ENCODE data around the gene ZNF638.

The ZNF638 gene, protein sequence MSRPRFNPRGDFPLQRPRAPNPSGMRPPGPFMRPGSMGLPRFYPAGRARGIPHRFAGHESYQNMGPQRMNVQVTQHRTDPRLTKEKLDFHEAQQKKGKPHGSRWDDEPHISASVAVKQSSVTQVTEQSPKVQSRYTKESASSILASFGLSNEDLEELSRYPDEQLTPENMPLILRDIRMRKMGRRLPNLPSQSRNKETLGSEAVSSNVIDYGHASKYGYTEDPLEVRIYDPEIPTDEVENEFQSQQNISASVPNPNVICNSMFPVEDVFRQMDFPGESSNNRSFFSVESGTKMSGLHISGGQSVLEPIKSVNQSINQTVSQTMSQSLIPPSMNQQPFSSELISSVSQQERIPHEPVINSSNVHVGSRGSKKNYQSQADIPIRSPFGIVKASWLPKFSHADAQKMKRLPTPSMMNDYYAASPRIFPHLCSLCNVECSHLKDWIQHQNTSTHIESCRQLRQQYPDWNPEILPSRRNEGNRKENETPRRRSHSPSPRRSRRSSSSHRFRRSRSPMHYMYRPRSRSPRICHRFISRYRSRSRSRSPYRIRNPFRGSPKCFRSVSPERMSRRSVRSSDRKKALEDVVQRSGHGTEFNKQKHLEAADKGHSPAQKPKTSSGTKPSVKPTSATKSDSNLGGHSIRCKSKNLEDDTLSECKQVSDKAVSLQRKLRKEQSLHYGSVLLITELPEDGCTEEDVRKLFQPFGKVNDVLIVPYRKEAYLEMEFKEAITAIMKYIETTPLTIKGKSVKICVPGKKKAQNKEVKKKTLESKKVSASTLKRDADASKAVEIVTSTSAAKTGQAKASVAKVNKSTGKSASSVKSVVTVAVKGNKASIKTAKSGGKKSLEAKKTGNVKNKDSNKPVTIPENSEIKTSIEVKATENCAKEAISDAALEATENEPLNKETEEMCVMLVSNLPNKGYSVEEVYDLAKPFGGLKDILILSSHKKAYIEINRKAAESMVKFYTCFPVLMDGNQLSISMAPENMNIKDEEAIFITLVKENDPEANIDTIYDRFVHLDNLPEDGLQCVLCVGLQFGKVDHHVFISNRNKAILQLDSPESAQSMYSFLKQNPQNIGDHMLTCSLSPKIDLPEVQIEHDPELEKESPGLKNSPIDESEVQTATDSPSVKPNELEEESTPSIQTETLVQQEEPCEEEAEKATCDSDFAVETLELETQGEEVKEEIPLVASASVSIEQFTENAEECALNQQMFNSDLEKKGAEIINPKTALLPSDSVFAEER (N-terminal part only)

DNA sequence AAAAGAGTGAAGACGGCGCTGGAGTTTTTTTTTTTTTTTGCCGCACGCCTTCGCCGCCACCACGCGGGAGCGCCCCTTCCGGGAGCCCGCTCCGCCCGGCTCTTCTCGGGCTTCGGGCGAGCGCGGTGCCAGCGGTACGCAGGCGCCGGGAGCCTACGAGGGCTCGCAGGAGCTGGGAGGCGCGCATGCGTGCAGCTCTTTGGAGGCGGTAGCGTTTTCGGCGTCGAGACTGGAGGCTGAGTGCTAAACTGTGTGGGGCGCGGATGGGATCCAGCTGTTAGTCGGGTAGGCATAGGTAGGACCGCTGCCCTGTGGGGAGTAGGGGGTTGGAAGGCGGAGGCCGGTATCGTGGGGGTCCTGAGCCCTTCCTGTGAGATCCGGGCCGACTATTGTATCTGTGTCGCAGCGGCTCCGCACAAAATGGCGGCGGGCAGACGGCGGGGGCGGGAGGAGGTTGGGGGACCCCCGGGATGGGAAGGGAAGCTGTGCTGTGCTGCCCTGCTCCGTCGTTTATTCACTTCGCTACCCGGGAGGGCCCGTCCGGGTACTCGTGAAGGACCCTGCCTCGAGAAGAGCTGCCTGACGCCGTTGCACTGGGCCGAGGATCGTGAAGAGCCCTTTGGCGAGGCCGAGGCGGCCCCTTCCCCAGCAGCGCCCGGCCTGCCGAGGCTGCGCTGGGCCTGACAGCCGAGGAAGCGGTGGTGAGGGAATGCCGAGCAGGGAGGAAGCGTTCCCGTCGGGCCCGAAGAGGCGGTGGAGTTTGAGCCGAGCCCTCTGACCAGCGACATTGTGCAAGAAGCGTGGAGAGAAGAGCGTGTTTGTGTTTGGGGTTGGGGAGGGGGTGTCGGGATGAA lies at the start of gene ZNF638:
Gene ZNF638 (plus strand): TSS at position 202 of the 854 bp plus-strand sequence. CDS start 17,173 bp downstream, outside the sequence.
- peak within 1 kb of the TSS; percentile 75 for H3K4me2 ChIP-seq
- H2AFZ ChIP-seq (ENCODE audit: low read depth), result peak within 1 kb of the TSS; percentile 71
- peak within 1 kb of the TSS; percentile 74 for H3K4me3 ChIP-seq (IDR thresholded peaks at IDR 0.05; ENCODE audit: insufficient read depth, low read depth, low read length)
- TF ChIP-seq, protein P1, sequence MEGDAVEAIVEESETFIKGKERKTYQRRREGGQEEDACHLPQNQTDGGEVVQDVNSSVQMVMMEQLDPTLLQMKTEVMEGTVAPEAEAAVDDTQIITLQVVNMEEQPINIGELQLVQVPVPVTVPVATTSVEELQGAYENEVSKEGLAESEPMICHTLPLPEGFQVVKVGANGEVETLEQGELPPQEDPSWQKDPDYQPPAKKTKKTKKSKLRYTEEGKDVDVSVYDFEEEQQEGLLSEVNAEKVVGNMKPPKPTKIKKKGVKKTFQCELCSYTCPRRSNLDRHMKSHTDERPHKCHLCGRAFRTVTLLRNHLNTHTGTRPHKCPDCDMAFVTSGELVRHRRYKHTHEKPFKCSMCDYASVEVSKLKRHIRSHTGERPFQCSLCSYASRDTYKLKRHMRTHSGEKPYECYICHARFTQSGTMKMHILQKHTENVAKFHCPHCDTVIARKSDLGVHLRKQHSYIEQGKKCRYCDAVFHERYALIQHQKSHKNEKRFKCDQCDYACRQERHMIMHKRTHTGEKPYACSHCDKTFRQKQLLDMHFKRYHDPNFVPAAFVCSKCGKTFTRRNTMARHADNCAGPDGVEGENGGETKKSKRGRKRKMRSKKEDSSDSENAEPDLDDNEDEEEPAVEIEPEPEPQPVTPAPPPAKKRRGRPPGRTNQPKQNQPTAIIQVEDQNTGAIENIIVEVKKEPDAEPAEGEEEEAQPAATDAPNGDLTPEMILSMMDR (conservative IDR thresholded peaks at IDR 0.05; ENCODE audit: low read depth, low read length), result peak; percentile 31; the same call in 1 of the 2 replicates
- H4K20me1 ChIP-seq (ENCODE audit: insufficient read depth), result peaks cover 4% of the 10 kb centered on the region
- no peaks in the 10 kb centered on the region for H3K27me3 ChIP-seq (ENCODE audit: insufficient read depth, low read depth)
- H3K27ac ChIP-seq, result peak within 1 kb of the TSS; percentile 69
- H3K36me3 ChIP-seq (ENCODE audit: insufficient read depth), result no peaks in the 10 kb centered on the region
- peaks cover 22% of the 10 kb centered on the region for H3K4me1 ChIP-seq (ENCODE audit: low read depth, poor library complexity, severe bottlenecking)
- peaks cover 57% of the 10 kb centered on the region for H3K79me2 ChIP-seq (ENCODE audit: insufficient read depth, low read depth)
- H3K9ac ChIP-seq, result peak within 1 kb of the TSS; percentile 86

DNA sequence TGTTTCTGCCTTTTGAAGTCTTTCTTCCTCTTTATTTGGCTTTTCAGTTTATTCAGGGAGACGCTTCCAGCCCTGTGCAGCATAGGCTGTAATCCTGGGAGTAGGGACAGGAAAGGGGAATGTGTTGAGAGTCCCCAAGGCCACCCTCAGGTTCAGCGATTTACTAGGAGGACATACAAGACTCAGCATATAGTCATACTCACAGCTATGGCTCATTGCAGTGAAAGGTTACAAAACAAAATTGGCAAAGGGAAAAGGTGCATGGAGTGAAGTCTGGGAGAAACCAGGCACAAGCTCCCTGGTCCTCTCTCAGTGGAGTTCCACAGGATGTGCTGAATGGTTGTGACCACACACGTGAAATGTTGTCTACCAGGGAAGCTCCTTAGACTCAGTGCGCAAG lies 49.6 kb upstream of the ZNF638 start:
- peaks cover 21% of the 10 kb centered on the region; the same call in 1 of the 2 replicates for H3K79me2 ChIP-seq (ENCODE audit: insufficient read depth, low read depth)
- H2AFZ ChIP-seq (ENCODE audit: low read depth), result no peak overlapping the region
- no peak overlapping the region for H3K9ac ChIP-seq
- H3K4me2 ChIP-seq, result no peak overlapping the region
- H3K27me3 ChIP-seq (ENCODE audit: insufficient read depth, low read depth), result no peaks in the 10 kb centered on the region
- TF ChIP-seq, protein P1 (conservative IDR thresholded peaks at IDR 0.05; ENCODE audit: low read depth, low read length), result no peak
- no peak overlapping the region for H3K4me3 ChIP-seq (IDR thresholded peaks at IDR 0.05; ENCODE audit: insufficient read depth, low read depth, low read length)
- peaks cover 29% of the 10 kb centered on the region for H3K4me1 ChIP-seq (ENCODE audit: low read depth, poor library complexity, severe bottlenecking)
- H3K36me3 ChIP-seq (ENCODE audit: insufficient read depth), result no peaks in the 10 kb centered on the region
- H4K20me1 ChIP-seq (ENCODE audit: insufficient read depth), result no peaks in the 10 kb centered on the region; the same call in 1 of the 2 replicates
- H3K27ac ChIP-seq, result no peak overlapping the region

DNA sequence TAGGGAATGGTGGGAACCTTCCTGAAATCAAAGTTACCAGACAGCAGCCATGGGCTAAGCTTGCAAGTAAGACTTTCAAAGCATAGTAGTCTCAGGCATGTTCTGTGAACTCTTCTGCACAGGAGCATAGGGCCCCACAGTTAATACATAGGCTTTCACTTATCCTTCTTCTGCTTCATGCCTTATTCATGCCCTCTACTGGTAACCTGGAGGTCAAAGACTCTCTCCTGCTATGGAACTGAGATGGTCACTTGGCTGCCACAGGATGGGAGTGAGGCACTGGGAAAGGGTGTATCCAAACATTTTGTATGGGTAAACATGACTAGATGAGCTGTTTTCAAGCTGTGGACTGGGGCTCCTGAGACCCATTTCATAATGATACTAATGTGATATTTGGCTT lies 49.1 kb upstream of the ZNF638 start:
- TF ChIP-seq, protein P1 (conservative IDR thresholded peaks at IDR 0.05; ENCODE audit: low read depth, low read length), result no peak
- no peak overlapping the region for H3K4me3 ChIP-seq (IDR thresholded peaks at IDR 0.05; ENCODE audit: insufficient read depth, low read depth, low read length)
- no peak overlapping the region for H3K4me2 ChIP-seq
- no peak overlapping the region for H3K27ac ChIP-seq
- H3K27me3 ChIP-seq (ENCODE audit: insufficient read depth, low read depth), result no peaks in the 10 kb centered on the region
- H3K9ac ChIP-seq, result no peak overlapping the region
- no peak overlapping the region for H2AFZ ChIP-seq (ENCODE audit: low read depth)
- no peaks in the 10 kb centered on the region for H3K36me3 ChIP-seq (ENCODE audit: insufficient read depth)
- no peaks in the 10 kb centered on the region; the same call in 1 of the 2 replicates for H4K20me1 ChIP-seq (ENCODE audit: insufficient read depth)
- H3K4me1 ChIP-seq (ENCODE audit: low read depth, poor library complexity, severe bottlenecking), result peaks cover 29% of the 10 kb centered on the region
- peaks cover 17% of the 10 kb centered on the region; the same call in 1 of the 2 replicates for H3K79me2 ChIP-seq (ENCODE audit: insufficient read depth, low read depth)
